NOMO-1 (cell line): ENCODE measurements around the gene SLC25A26.
"Not testable (repeated sequence)": the region's sequence is repeated elsewhere in the genome, so short reads cannot be mapped to it uniquely, and the experiment has no call there.

ENCODE experiments used
- DNase-seq, 2 experiments: peaks; one replicate each; lab custom pipeline; 2025; ENCODE audit not compliant: unreplicated experiment in 2 of 2; lab: John Stamatoyannopoulos, UW

The SLC25A26 gene

GRCh38 chr3:66226093-66226492 lies 5.3 kb downstream of the SLC25A26 start:
- not testable (repeated sequence) for DNase-seq

- DNase-seq, result no peak
Measured at GRCh38 chr3:66227051-66227450, 6.2 kb downstream of the SLC25A26 start.

- no peak for DNase-seq
Measured at GRCh38 chr3:66227915-66228314, 7.1 kb downstream of the SLC25A26 start.

- no peak for DNase-seq
Measured at GRCh38 chr3:66228707-66229106, 7.9 kb downstream of the SLC25A26 start.

- DNase-seq, result no peak
Measured at GRCh38 chr3:66229931-66230330, 9.1 kb downstream of the SLC25A26 start.

GRCh38 chr3:66233033-66233432 lies 12.2 kb downstream of the SLC25A26 start:
- peak in 1 of 2 experiments; percentile 4 for DNase-seq

- DNase-seq, result no peak
Measured at GRCh38 chr3:66236281-66236680, 15.5 kb downstream of the SLC25A26 start.

- no peak for DNase-seq
Measured at GRCh38 chr3:66237552-66237951, 16.8 kb downstream of the SLC25A26 start.

GRCh38 chr3:66239513-66240123 lies 18.8 kb downstream of the SLC25A26 start:
- no peak for DNase-seq

- DNase-seq, result no peak
Measured at GRCh38 chr3:66241466-66241865, 20.7 kb downstream of the SLC25A26 start.

GRCh38 chr3:66242788-66243464 lies 22.1 kb downstream of the SLC25A26 start:
- no peak for DNase-seq

GRCh38 chr3:66248641-66249040 lies 27.8 kb downstream of the SLC25A26 start:
- no peak for DNase-seq

GRCh38 chr3:66253790-66254620 lies 33.2 kb downstream of the SLC25A26 start:
- peak in 1 of 2 experiments; percentile 12 for DNase-seq

- no peak for DNase-seq
Measured at GRCh38 chr3:66255865-66256264, 35.1 kb downstream of the SLC25A26 start.

GRCh38 chr3:66256806-66257205 lies 36.0 kb downstream of the SLC25A26 start:
- peak in 1 of 2 experiments; percentile 14 for DNase-seq

- DNase-seq, result no peak
Measured at GRCh38 chr3:66259566-66260255, 38.9 kb downstream of the SLC25A26 start.

GRCh38 chr3:66260431-66260830 lies 39.6 kb downstream of the SLC25A26 start:
- DNase-seq, result no peak

- DNase-seq, result no peak
Measured at GRCh38 chr3:66261355-66261754, 40.6 kb downstream of the SLC25A26 start.

GRCh38 chr3:66265649-66266048 lies 44.8 kb downstream of the SLC25A26 start:
- DNase-seq, result no peak

GRCh38 chr3:66266551-66266950 lies 45.8 kb downstream of the SLC25A26 start:
- no peak for DNase-seq

- DNase-seq, result no peak
Measured at GRCh38 chr3:66267031-66267430, 46.2 kb downstream of the SLC25A26 start.
